K562 (cell line): ENCODE data around the gene CCDC136.

ENCODE experiments used
- BRF1 ChIP-seq: IDR thresholded peaks from 3 replicates; pipeline ENCODE4 v1.6.1; 2011; ENCODE audit warnings: borderline replicate concordance, mild to moderate bottlenecking; ENCODE audit not compliant: insufficient read length; ENCODE audit errors: extremely low read depth
- CHD1 ChIP-seq: fragments of 200-600 bp; sonication (generic); IDR thresholded peaks from one replicate; pipeline ENCODE4 v1.6.1; 2012; ENCODE audit warnings: mild to moderate bottlenecking, moderate library complexity, low read length, inconsistent platforms
- EZH2 ChIP-seq: IDR thresholded peaks from 2 replicates; pipeline ENCODE4 v1.6.1; 2012; ENCODE audit warnings: low read depth, mild to moderate bottlenecking, inconsistent platforms, low read length, borderline replicate concordance
- FOS ChIP-seq: IDR thresholded peaks from 3 replicates; pipeline ENCODE4 v1.6.1; 2011; ENCODE audit not compliant: insufficient read length; ENCODE audit errors: extremely low read depth
- FOXP1 ChIP-seq: sonication (generic); formaldehyde crosslinking; IDR thresholded peaks from 2 replicates; pipeline ENCODE4 v1.8.0; 2022; ENCODE audit warnings: mild to moderate bottlenecking, missing genetic modification reagents
- KLF6 ChIP-seq: fragments of 250-450 bp; sonication (Bioruptor Pico); IDR thresholded peaks from 2 replicates; pipeline ENCODE4 v1.4.0; 2020; ENCODE audit warnings: mild to moderate bottlenecking, moderate library complexity, borderline replicate concordance
- TARDBP ChIP-seq: fragments of 450-650 bp; IDR thresholded peaks from 2 replicates; pipeline ENCODE4 v1.6.1; 2016
- TBL1XR1 ChIP-seq, 2 experiments: IDR thresholded peaks; 2 replicates each; pipeline ENCODE4 v1.6.1; 2012; ENCODE audit warnings: improper control_type of control experiment in 2 of 2, low read length in 2 of 2, mild to moderate bottlenecking in 1 of 2
- YY1 ChIP-seq, 3 experiments: IDR thresholded peaks; 2 replicates each; pipeline ENCODE4 v1.6.1; 2011; ENCODE audit warnings: low read length in 2 of 3, mild to moderate bottlenecking in 2 of 3, moderate library complexity in 2 of 3, borderline replicate concordance in 1 of 3, control low read depth in 1 of 3, low read depth in 1 of 3; ENCODE audit not compliant: insufficient read depth in 3 of 3, insufficient replicate concordance in 2 of 3, control insufficient read depth in 1 of 3, insufficient read length in 1 of 3; ENCODE audit errors: extremely low read depth in 1 of 3
- ZFP1 ChIP-seq: fragments of 450-650 bp; formaldehyde crosslinking; IDR thresholded peaks from 2 replicates; pipeline ENCODE4 v1.4.0; 2020; ENCODE audit warnings: mild to moderate bottlenecking, mixed read lengths
- TF ChIP-seq, protein P1 (sequence below), 2 experiments: IDR thresholded peaks; 2 replicates each; pipeline ENCODE4 v1.6.1; 2011; ENCODE audit warnings: borderline replicate concordance in 1 of 2, control low read depth in 1 of 2, low read depth in 1 of 2, low read length in 1 of 2, mild to moderate bottlenecking in 1 of 2, mixed read lengths in 1 of 2, moderate library complexity in 1 of 2; ENCODE audit not compliant: insufficient read depth in 1 of 2, insufficient read length in 1 of 2, poor library complexity in 1 of 2, severe bottlenecking in 1 of 2; ENCODE audit errors: extremely low read depth in 1 of 2
- TF ChIP-seq, protein P2 (sequence below): sonication (generic); formaldehyde crosslinking; IDR thresholded peaks from 2 replicates; pipeline ENCODE4 v1.8.1; 2023; ENCODE audit warnings: mild to moderate bottlenecking, missing genetic modification reagents

DNA sequence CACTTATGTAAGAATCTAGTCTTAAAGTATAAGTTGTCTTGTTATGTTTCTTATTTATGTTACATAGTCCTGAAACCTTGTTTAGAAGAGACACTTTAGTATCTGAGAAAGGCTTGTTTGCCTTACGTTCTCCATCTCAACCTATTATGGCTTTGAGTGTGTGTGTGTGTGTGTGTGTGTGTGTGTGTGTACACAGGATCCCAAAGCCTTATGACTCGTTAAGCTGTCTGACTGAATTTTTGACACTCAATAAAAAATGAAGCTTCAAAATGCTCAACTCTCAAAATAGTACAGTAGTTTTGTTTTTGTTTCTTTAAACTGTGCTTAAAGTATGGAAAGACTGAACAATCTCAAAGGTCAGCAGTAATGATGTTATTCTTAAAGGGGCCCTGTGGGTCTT is 34.6 kb upstream of the CCDC136 start:
- no peak for TF ChIP-seq TARDBP
- no peak for TF ChIP-seq EZH2
- TF ChIP-seq ZFP1 (CRISPR knock-in tag) = no peak
- TF ChIP-seq, protein P1, sequence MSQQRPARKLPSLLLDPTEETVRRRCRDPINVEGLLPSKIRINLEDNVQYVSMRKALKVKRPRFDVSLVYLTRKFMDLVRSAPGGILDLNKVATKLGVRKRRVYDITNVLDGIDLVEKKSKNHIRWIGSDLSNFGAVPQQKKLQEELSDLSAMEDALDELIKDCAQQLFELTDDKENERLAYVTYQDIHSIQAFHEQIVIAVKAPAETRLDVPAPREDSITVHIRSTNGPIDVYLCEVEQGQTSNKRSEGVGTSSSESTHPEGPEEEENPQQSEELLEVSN (IDR thresholded peaks at IDR 0.05; ENCODE audit: borderline replicate concordance in 1 of 2, extremely low read depth in 1 of 2, insufficient read depth in 1 of 2, insufficient read length in 1 of 2, low read depth in 1 of 2, low read length in 1 of 2, poor library complexity in 1 of 2, severe bottlenecking in 1 of 2) = no peak
- TF ChIP-seq TBL1XR1 (IDR thresholded peaks at IDR 0.05; ENCODE audit: low read length in 2 of 2) = no peak
- no peak for TF ChIP-seq CHD1
- TF ChIP-seq YY1 (IDR thresholded peaks at IDR 0.05; ENCODE audit: borderline replicate concordance in 1 of 3, control insufficient read depth in 1 of 3, extremely low read depth in 1 of 3, insufficient read depth in 3 of 3, insufficient read length in 1 of 3, insufficient replicate concordance in 2 of 3, low read depth in 1 of 3, low read length in 2 of 3) = no peak
- TF ChIP-seq KLF6 (CRISPR knock-in tag) = no peak
- TF ChIP-seq, protein P2, sequence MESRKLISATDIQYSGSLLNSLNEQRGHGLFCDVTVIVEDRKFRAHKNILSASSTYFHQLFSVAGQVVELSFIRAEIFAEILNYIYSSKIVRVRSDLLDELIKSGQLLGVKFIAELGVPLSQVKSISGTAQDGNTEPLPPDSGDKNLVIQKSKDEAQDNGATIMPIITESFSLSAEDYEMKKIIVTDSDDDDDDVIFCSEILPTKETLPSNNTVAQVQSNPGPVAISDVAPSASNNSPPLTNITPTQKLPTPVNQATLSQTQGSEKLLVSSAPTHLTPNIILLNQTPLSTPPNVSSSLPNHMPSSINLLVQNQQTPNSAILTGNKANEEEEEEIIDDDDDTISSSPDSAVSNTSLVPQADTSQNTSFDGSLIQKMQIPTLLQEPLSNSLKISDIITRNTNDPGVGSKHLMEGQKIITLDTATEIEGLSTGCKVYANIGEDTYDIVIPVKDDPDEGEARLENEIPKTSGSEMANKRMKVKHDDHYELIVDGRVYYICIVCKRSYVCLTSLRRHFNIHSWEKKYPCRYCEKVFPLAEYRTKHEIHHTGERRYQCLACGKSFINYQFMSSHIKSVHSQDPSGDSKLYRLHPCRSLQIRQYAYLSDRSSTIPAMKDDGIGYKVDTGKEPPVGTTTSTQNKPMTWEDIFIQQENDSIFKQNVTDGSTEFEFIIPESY (CRISPR knock-in tag) = no peak
- TF ChIP-seq FOXP1 (CRISPR knock-in tag) = no peak
- no peak for TF ChIP-seq FOS
- no peak for TF ChIP-seq BRF1
